Mesodermal cell (in vitro differentiated cells): ENCODE results near the gene IL1R2.

ENCODE experiments used
- H3K27ac ChIP-seq: 2 replicates; pipeline ENCODE4 v1.7.0; 2013; ENCODE audit warnings: mild to moderate bottlenecking, low read depth, low read length, moderate library complexity; ENCODE audit not compliant: severe bottlenecking
- H3K36me3 ChIP-seq: 2 replicates; pipeline ENCODE4 v1.7.1; 2013; ENCODE audit warnings: mild to moderate bottlenecking, low read length, moderate library complexity; ENCODE audit not compliant: control insufficient read depth, insufficient read depth
- H3K4me1 ChIP-seq: one replicate; pipeline ENCODE4 v1.7.1; 2013; ENCODE audit warnings: mild to moderate bottlenecking, low read length; ENCODE audit not compliant: insufficient read depth, control insufficient read depth, poor library complexity, severe bottlenecking
- H3K4me3 ChIP-seq: 2 replicates; pipeline ENCODE4 v1.7.0; 2013; ENCODE audit warnings: low read length, control low read depth, mild to moderate bottlenecking; ENCODE audit not compliant: insufficient read depth, poor library complexity, severe bottlenecking; ENCODE audit errors: extremely low read depth
- H3K9me3 ChIP-seq: 2 replicates; pipeline ENCODE4 v1.7.1; 2013; ENCODE audit warnings: mild to moderate bottlenecking, low read length, moderate library complexity; ENCODE audit not compliant: control insufficient read depth
- WGBS, 2 experiments: methylation state at CpG; one replicate each; pipeline ENCODE4 v1.1.5; 2013; ENCODE audit warnings: missing lambda C conversion rate in 2 of 2; ENCODE audit not compliant: insufficient coverage in 2 of 2; 5-methylcytosine and 5-hydroxymethylcytosine counted together

The IL1R2 gene

DNA sequence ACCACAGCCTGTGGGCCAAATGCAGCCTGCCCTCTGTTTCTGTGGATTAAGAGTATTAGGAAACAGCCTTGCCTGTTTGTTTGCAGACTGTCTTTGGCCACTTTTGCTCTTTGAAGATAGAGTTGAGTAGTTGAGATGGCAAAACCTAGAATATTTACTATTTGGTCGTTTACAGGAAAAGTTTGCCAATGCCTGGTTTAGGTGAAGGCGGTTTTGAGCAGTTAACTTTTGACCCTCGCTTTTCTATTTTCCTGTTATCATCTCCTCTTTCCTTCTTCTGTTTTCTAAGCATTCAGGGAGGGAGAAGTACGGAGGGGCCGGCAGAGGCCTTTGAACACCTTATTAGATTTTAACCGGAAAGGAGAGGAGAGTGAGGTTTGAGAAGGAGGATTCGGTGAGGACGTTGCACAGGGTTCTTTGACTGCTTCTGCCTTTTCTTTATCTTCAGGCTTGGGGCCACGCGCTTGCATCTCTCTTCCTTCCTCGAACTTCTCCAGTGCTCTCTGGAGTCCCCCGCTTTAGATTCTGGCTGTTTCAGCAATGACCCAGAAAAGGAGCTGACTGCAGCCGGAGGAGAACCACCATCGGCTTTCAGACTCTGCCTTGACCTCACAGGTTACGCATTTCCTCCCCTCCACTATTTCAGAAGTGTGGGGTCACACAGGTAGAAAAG is 39.2 kb downstream of the IL1R2 start:
- WGBS, 2 experiments, result 93 to 94% methylated on average over 3 to 7 of the region's 15 CpGs
- Histone ChIP-seq H3K36me3 (no peaks in the 10 kb centered on the region), H3K4me1 (peaks cover 31% of the 10 kb centered on the region), H3K9me3 (peaks cover 5% of the 10 kb centered on the region), H3K4me3 (no peak overlapping the region), H3K27ac (no peak overlapping the region)

DNA sequence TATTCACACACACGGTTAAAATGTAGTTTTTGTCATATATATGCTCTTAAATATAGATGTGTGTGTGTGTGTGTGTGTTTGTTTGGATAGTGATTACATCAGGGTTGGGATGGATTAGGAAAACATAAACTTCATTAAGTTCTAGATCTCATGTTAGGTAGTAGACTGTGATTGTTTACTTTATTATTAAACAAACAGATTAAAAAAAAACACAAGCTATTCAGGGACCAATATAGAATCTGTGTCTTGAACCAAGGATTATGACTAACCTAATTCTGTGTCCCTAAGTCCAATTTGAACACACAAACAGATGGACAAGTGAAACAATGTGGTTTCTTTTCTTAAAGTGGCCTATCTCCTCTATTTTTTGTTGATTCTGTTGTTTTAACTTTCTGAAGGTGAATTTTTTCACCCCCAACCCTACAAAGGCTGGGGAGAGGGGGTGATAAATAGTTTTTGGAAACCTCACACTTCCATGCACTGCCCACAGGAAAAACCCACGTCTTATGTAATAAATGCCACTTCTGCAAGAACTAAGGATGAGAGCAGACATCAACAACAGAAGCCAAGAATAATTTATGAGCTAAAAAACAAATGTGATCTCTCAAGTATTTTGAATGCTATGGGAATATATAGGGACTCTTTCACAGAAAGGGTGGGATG is 40.7 kb downstream of the IL1R2 start:
- no CpG with 5 or more reads among the region's 2 CpGs for WGBS, 2 experiments
- Histone ChIP-seq H3K27ac (no peak overlapping the region), H3K36me3 (no peaks in the 10 kb centered on the region), H3K4me3 (no peak overlapping the region), H3K4me1 (peaks cover 24% of the 10 kb centered on the region), H3K9me3 (peaks cover 5% of the 10 kb centered on the region)

DNA sequence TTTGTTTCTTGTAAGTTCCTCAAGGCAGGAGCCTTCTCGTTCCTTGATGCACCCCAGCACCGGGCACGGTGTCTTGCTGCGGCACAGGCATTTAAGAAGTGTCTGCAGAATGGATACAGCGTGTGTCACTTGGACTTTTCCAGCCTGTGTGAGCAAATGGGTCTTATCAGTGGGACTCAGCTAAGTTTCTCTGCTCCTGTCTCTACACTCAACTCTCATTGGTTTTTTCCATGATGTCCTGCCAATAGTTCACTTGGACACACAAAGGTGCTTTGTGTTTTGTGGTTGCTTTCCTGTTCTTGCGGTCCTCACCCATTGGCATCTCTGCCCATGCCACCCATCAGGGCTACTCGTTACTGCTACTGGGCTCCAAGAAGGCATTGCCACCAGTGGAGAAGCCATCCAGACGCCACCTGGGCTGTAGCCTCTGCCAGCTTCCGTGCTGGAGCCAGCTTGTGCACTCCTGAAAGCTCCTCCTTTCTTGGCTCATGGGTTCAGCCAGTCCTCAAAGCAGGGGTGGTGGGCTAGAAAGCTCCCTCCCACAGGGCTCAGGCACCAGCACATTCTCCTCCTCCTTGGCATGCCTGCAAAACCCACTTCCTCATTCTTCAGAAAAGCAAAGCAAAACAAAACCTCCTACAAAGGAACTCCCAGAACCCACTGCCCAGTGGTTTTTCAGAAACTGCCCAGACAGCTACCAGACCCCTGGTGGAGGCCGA is 41.4 kb downstream of the IL1R2 start:
- H3K36me3 ChIP-seq, result no peaks in the 10 kb centered on the region
- no peak overlapping the region for H3K4me3 ChIP-seq
- 87 to 94% methylated on average over 8 to 9 of the region's 10 CpGs for WGBS, 2 experiments
- H3K27ac ChIP-seq, result no peak overlapping the region
- peaks cover 22% of the 10 kb centered on the region for H3K4me1 ChIP-seq
- H3K9me3 ChIP-seq, result peaks cover 5% of the 10 kb centered on the region

DNA sequence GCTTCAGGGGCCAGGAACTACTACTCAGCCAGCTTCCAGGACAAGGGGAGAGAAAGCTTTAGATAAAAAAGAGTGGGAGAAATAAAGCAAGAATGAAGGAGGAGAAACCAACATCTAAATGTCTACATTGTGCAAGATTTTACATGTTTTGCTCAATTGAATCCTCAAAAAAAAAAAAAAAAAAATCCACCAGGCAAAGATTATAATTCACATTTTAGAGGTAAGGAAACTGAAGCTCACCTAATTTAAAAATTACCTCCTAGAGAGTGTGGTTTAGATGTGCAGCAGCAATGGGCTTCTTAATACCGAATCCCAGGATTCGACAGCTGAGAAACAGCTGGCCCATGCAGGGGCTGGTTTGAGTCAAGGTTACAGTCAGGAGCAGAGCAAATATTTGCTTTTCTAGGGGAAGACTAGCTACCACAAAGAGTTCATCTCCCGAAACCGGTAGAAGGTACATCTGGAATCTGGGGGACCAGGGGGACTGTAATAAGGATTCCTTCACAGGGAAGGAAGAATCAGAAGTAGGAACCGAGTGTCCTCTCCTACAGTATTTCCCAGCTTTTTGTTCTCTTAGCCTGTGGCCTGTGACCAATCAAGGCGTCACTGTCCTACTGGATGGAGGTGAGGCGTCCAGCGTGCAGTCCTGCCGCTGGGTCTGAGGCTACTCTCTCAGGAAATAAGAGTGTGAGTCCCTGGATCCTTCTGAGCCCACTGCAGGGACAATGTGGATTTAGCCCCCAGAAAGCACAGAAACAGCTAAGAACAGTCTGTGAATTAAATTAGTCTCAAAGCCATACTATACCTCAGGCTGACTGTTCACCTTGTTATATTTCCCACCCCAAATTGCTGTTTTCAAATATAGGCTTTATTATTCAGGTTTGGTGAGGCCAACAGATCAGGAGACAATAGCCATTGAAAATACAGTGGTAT is 42.3 kb downstream of the IL1R2 start:
- no peak overlapping the region for H3K4me3 ChIP-seq
- peaks cover 5% of the 10 kb centered on the region for H3K9me3 ChIP-seq
- H3K27ac ChIP-seq, result no peak overlapping the region
- H3K36me3 ChIP-seq, result no peaks in the 10 kb centered on the region
- H3K4me1 ChIP-seq, result peaks cover 21% of the 10 kb centered on the region
- WGBS, 2 experiments, result 98 to 100% methylated on average over 8 of the region's 9 CpGs

DNA sequence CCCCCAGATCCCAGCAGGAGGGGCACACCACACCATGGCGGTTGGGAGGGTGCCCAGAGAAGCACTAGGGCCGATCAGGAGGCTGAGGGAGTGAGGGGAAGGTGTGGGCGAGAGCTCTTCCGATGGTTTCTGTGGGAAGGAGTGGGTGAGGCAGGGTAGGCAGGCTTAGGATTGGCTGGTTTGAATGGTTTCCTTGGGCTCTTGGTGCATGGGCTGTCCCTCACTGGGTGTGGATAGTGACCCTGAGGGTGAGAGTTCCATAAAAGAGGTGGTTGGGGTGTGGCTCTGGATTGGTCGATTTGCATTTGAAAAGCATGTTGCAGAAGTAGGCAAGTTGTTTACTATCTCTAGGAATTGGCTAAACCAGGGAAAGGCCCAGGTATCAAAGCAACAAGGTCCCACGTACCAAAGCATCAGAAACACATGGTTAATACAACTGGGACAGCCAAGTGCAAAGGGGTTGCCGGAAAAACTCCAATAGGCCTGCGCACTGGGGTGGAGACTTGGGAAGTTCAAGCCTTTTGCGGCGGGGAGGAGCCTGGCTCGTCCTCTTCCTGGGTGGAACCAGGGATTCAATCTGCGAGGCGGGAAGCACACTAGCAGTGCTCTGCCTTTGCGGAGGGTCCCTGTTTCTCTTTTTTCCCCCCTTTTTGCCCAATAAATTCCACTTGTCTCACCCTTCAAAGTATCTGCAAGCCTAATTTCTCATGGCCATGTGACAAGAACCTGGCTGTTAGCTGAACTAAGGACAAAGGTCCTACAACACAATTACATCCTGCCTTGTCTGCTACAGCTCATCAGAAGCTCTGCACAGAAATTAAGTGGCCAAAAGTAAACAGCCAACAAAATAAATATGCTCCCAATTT is 43.2 kb downstream of the IL1R2 start:
- 88 to 92% methylated on average over 11 to 14 of the region's 14 CpGs for WGBS, 2 experiments
- H3K9me3 ChIP-seq, result peaks cover 5% of the 10 kb centered on the region
- H3K27ac ChIP-seq, result no peak overlapping the region
- peaks cover 21% of the 10 kb centered on the region for H3K4me1 ChIP-seq
- no peak overlapping the region for H3K4me3 ChIP-seq
- no peaks in the 10 kb centered on the region for H3K36me3 ChIP-seq

DNA sequence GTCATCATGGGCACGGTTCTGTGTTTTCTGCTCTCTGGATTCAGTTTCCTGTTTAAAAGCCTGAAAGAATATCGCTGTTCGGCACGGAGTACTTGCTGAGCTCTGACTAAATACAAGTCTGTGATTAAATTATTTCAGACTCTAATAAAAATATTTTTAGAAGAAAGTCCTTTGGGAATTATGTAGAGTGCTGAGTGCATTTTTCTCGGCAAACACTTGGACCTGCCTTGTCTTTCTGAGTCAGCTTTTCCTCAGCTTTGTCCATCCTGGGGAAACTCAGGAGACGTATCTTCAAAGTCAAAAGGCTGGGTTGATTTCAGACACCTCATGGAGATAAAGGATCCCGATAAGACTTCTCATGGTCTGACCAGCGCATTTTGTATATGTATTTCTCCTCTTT is 45.9 kb downstream of the IL1R2 start:
- H3K36me3 ChIP-seq, result no peaks in the 10 kb centered on the region
- WGBS, 2 experiments, result 84 to 91% methylated on average over 3 to 5 of the region's 8 CpGs
- peaks cover 33% of the 10 kb centered on the region for H3K4me1 ChIP-seq
- H3K27ac ChIP-seq, result no peak overlapping the region
- H3K4me3 ChIP-seq, result no peak overlapping the region
- peaks cover 5% of the 10 kb centered on the region for H3K9me3 ChIP-seq

DNA sequence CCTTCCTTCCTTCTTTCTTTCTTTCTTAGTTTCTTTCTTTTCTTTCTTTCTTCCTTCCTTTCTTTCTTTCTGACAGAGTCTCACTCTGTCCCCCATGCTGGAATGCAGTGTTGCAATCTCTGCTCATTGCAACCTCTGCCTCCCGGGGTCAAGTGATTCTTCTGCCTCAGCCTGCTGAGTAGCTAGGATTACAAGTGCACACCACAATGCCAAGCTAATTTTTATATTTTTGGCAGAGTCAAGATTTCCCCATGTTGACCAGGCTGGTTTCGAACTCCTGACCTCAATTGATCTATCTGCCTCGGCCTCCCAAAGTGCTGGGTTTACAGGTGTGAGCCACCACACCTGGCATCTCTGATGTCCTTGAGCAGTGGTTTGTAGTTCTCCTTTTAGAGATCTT is 48.5 kb downstream of the IL1R2 start:
- H3K36me3 ChIP-seq, result no peaks in the 10 kb centered on the region
- no peak overlapping the region for H3K27ac ChIP-seq
- no peak overlapping the region for H3K4me3 ChIP-seq
- H3K9me3 ChIP-seq, result no peaks in the 10 kb centered on the region
- peaks cover 18% of the 10 kb centered on the region for H3K4me1 ChIP-seq
- WGBS, 2 experiments, result 90 to 93% methylated on average over 3 of the region's 3 CpGs

DNA sequence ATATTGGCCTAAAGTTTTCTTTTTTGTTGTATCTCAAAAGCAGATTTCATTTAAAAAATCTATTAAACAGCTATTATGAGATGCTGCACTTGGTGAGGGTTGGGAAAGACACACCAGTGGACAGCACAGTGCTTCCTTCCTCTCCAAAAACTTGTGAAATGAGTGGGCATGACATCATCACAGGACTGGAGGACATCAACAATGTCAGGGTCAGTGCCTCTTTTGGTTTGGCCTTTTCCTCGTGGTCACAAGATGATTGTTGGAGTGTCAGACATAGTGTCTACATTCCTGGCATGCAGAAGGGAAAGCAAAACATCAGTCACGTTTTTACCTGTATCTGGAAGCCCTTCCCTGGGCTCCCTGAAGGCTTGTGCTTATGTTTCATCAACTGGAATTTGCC is 49.6 kb downstream of the IL1R2 start:
- H3K36me3 ChIP-seq, result no peaks in the 10 kb centered on the region
- 76 to 80% methylated on average over 2 of the region's 2 CpGs for WGBS, 2 experiments
- no peak overlapping the region for H3K27ac ChIP-seq
- H3K4me1 ChIP-seq, result peaks cover 18% of the 10 kb centered on the region
- no peak overlapping the region for H3K4me3 ChIP-seq
- H3K9me3 ChIP-seq, result no peaks in the 10 kb centered on the region

DNA sequence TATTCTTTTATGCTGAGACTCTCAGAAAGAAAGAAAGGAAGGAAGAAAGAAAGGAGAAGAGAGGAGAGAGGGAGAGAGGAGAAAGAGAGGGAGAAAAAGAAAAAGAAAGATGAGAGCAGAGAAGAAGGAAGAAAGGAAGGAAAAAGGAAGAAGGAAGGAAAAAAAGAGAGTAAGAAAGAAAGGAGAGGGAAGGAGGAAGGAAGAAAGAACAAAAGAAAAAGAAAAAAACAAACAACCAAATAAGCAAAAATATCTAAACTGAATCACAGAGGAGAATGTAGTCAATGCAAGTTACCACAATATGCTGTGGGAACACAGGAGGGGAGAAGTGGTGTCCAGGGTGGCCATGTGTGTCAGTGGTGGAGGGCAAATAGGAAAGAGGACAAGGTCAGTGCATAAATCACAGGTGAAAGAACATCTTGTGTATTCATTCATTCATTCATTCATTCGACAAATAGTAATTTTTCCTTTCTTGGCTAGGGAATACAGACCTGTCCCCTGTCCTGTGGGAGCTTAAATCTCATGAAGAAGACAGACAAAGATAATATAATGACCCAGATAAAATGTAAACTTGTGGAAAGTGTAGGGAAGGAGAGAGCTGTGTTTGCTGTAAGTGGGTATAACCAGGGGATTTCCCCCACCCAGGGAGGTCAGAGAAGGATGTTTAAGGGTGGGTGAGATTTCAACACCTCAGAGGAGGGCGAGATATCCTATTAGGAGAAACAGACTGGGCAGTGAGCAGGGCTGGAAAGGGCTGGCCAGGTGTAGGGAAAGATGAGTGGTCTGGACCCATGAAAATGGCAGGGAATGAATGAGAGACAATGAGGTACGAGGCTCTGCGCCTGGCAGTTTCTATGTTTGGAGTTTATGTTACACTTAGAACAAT is 50.7 kb downstream of the IL1R2 start:
- H3K4me1 ChIP-seq, result peaks cover 17% of the 10 kb centered on the region
- WGBS, 2 experiments, result 97 to 100% methylated on average over 2 to 3 of the region's 4 CpGs
- no peak overlapping the region for H3K27ac ChIP-seq
- H3K9me3 ChIP-seq, result peaks cover under 1% of the 10 kb centered on the region
- H3K4me3 ChIP-seq, result no peak overlapping the region
- H3K36me3 ChIP-seq, result no peaks in the 10 kb centered on the region
